Measurements from ENCODE around the gene SLC29A1.

DNA sequence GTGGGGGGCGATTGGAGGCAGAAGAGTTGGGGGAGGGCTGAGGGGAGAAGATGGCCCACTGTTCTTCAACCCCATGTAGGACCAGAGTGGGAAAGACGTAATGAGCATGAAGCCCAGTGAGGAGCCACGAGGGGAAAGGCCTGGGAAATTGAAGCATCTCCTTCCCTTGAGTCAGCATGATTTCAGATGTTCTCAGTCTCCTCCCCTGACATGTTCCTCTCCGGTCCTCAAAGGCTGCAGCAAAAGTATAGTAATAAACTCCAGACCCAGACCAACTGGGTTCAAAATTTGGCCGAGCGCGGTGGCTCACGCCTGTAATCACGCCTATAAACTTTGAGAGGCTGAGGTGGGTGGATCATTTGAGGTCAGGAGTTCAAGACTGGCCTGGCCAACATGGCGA lies 43.9 kb downstream of the SLC29A1 start:
- TF ChIP-seq YY1 (IDR thresholded peaks at IDR 0.05; ENCODE audit: insufficient read depth, insufficient read length): no peak
- no peak for TF ChIP-seq ZNF274 (IDR thresholded peaks at IDR 0.05; ENCODE audit: low read depth, low read length)

Measured in NT2/D1 (cell line).